Right lobe of liver (tissue), 4 donors: ENCODE data around the gene HPN.

Experiments used
- CTCF ChIP-seq, 4 donors: fragments of 200-600 bp in 3 of 4; fragments of 450-650 bp in 1 of 4; IDR thresholded peaks; one replicate each; pipeline versions ENCODE4 v1.5.1 to v1.8.0; 2016 to 2022; ENCODE audit warnings: antibody characterized with exemption in 4 of 4, mild to moderate bottlenecking in 2 of 4
- POLR2A ChIP-seq: fragments of 450-650 bp; IDR thresholded peaks from one replicate; pipeline ENCODE4 v1.6.1; 2017; ENCODE audit warnings: antibody characterized with exemption, mild to moderate bottlenecking
- donor health status: DM: no; HTN: no; CAD: no.
- donor health status: DM: no; HTN: no; CAD: no.
- donor health status: DM: no; HTN: yes; CAD: no.

- TF ChIP-seq CTCF (IDR thresholded peaks at IDR 0.05) (no peak), POLR2A (no peak)
These were observed 18.8 kb downstream of the HPN start for GRCh38 chr19:35060160-35060855.
